IMR-90 (cell line): Measurements from ENCODE around the gene MAP7.

Experiments used
- BHLHE40 ChIP-seq: fragments of 150-350 bp; IDR thresholded peaks from 2 replicates; pipeline ENCODE4 v1.6.1; 2016; ENCODE audit warnings: mild to moderate bottlenecking, low read depth, low read length
- CEBPB ChIP-seq: IDR thresholded peaks from 2 replicates; pipeline ENCODE4 v1.6.1; 2012; ENCODE audit warnings: low read depth, low read length, improper control_type of control experiment
- CHD1 ChIP-seq: IDR thresholded peaks from 2 replicates; pipeline ENCODE4 v1.6.1; 2012; ENCODE audit warnings: low read depth, low read length, improper control_type of control experiment
- FOS ChIP-seq: fragments of 150-350 bp; IDR thresholded peaks from 2 replicates; pipeline ENCODE4 v1.6.1; 2016; ENCODE audit warnings: low read depth, low read length
- MAZ ChIP-seq: IDR thresholded peaks from 2 replicates; pipeline ENCODE4 v1.6.1; 2012; ENCODE audit warnings: low read depth, mild to moderate bottlenecking, low read length, improper control_type of control experiment, moderate library complexity, borderline replicate concordance
- POLR2A ChIP-seq: IDR thresholded peaks from 2 replicates; pipeline ENCODE4 v1.6.1; 2012; ENCODE audit warnings: mild to moderate bottlenecking, low read depth, low read length
- RAD21 ChIP-seq: IDR thresholded peaks from 2 replicates; pipeline ENCODE4 v1.6.1; 2012; ENCODE audit warnings: low read length, improper control_type of control experiment
- RCOR1 ChIP-seq: IDR thresholded peaks from 2 replicates; pipeline ENCODE4 v1.6.1; 2012; ENCODE audit warnings: mild to moderate bottlenecking, low read length, improper control_type of control experiment; ENCODE audit not compliant: insufficient replicate concordance
- RFX5 ChIP-seq: IDR thresholded peaks from 2 replicates; pipeline ENCODE4 v1.8.0; 2012; ENCODE audit warnings: low read depth, mild to moderate bottlenecking, low read length, moderate library complexity
- SMC3 ChIP-seq: fragments of 150-350 bp; IDR thresholded peaks from 2 replicates; pipeline ENCODE4 v1.6.1; 2016; ENCODE audit warnings: low read depth, mild to moderate bottlenecking, antibody characterized with exemption, low read length, moderate library complexity
- TF ChIP-seq, protein P1 (sequence below): conservative IDR thresholded peaks from 2 replicates; pipeline ENCODE4 v1.5.1; 2012; ENCODE audit warnings: mild to moderate bottlenecking, low read depth, low read length, improper control_type of control experiment
- TF ChIP-seq, protein P2 (sequence below): fragments of 150-350 bp; IDR thresholded peaks from 2 replicates; pipeline ENCODE4 v1.6.1; 2017; ENCODE audit warnings: mild to moderate bottlenecking, antibody characterized with exemption, low read length, low read depth

DNA sequence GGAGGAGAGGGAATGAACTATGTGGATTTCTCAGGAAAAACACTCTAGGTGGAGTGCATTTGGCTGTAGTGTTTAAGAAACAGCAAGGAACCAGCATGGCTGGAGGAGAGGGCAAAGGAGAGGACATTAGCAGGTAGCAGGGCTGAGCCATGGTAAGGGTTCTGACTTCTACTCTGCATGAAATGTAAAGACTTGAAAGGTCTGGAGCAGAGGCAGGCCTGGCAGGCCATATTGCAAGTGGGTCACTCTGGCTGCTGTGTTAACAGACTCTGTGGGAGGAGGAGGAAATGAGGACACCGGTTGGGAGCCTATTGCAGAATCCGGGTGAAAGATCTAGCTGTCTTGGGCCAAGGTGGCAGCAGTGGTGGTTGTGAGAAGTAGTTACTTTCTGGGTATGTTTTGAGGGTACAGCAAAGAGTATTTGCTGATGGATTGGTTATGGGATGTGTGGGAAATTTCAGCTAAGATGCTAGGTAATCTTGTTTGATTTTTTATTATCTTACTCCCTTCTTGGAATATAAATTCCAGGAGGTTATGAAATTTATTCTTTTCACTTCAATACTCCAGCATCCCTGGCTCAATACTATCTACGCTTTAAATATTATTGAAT lies 144.7 kb downstream of the MAP7 start:
- TF ChIP-seq, protein P1, sequence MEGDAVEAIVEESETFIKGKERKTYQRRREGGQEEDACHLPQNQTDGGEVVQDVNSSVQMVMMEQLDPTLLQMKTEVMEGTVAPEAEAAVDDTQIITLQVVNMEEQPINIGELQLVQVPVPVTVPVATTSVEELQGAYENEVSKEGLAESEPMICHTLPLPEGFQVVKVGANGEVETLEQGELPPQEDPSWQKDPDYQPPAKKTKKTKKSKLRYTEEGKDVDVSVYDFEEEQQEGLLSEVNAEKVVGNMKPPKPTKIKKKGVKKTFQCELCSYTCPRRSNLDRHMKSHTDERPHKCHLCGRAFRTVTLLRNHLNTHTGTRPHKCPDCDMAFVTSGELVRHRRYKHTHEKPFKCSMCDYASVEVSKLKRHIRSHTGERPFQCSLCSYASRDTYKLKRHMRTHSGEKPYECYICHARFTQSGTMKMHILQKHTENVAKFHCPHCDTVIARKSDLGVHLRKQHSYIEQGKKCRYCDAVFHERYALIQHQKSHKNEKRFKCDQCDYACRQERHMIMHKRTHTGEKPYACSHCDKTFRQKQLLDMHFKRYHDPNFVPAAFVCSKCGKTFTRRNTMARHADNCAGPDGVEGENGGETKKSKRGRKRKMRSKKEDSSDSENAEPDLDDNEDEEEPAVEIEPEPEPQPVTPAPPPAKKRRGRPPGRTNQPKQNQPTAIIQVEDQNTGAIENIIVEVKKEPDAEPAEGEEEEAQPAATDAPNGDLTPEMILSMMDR, result no peak
- TF ChIP-seq POLR2A, result no peak
- TF ChIP-seq RAD21, result no peak
- no peak for TF ChIP-seq RCOR1
- no peak for TF ChIP-seq RFX5
- TF ChIP-seq MAZ, result no peak
- TF ChIP-seq SMC3, result no peak
- no peak for TF ChIP-seq FOS
- TF ChIP-seq BHLHE40, result no peak
- TF ChIP-seq, protein P2, sequence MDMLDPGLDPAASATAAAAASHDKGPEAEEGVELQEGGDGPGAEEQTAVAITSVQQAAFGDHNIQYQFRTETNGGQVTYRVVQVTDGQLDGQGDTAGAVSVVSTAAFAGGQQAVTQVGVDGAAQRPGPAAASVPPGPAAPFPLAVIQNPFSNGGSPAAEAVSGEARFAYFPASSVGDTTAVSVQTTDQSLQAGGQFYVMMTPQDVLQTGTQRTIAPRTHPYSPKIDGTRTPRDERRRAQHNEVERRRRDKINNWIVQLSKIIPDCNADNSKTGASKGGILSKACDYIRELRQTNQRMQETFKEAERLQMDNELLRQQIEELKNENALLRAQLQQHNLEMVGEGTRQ, result no peak
- TF ChIP-seq CHD1, result no peak
- no peak for TF ChIP-seq CEBPB
